IMR-90 (cell line): ENCODE results near the gene CCL28. TPM values are rescaled to one million over a fixed set of nuclear protein-coding genes. Genes with fewer than 3 reads are reported as not detected.
A peak's percentile ranks its signal among the peaks of the same experiment; 100 is the strongest.

Source experiments
- ATAC-seq: fragments of 200-7000 bp; cut with Tn5 transposase; 2 replicates; pipeline ENCODE4 v1.9.1; 2020; ENCODE audit warnings: low read depth, mild to moderate bottlenecking, moderate library complexity
- Bru-seq: library from RNA; stranded (reverse); fragments of 400-500 nt; gene quantifications from one replicate; lab custom pipeline; 2021; lab: Mats Ljungman, UMichigan
- BruChase-seq, 2 experiments: library from RNA; stranded (reverse); fragments of 400-500 nt; gene quantifications; one replicate each; lab custom pipeline; 2021; lab: Mats Ljungman, UMichigan
- BruUV-seq: library from RNA; stranded (reverse); fragments of 400-500 nt; replicated peaks from 2 replicates; lab custom pipeline; 2021; lab: Mats Ljungman, UMichigan
- CTCF ChIA-PET: fragments of 300-600 bp; formaldehyde crosslinking; extraction: SDS; loops from one replicate; lab custom pipeline; 2021; ENCODE audit warnings: antibody characterized with exemption; lab: Yijun Ruan, JAX
- POLR2A ChIA-PET: fragments of 300-600 bp; sonication (Branson Sonifier 250); formaldehyde crosslinking; loops from one replicate; lab custom pipeline; 2022; ENCODE audit warnings: antibody characterized with exemption; ENCODE audit not compliant: unreplicated experiment; lab: Charles Lee
- DNase-seq: peaks from one replicate; pipeline ENCODE4 v3.0.0; 2013
- H2AFZ ChIP-seq: replicated peaks from 2 replicates; pipeline ENCODE3; 2013; ENCODE audit warnings: low read length, mild to moderate bottlenecking; ENCODE audit not compliant: poor library complexity
- H2AK5ac ChIP-seq: 2 replicates; pipeline ENCODE4 v1.6.1; 2013; ENCODE audit warnings: low read depth, low read length, inconsistent platforms
- H2AK9ac ChIP-seq: replicated peaks from 2 replicates; pipeline ENCODE3; 2013; ENCODE audit warnings: mild to moderate bottlenecking, low read depth, low read length, moderate library complexity; ENCODE audit not compliant: poor library complexity
- H2BK120ac ChIP-seq: 2 replicates; pipeline ENCODE4 v1.6.1; 2013; ENCODE audit warnings: low read depth, low read length, inconsistent platforms
- H2BK15ac ChIP-seq: 3 replicates; pipeline ENCODE4 v1.6.1; 2013; ENCODE audit warnings: low read depth, low read length, inconsistent platforms
- H2BK20ac ChIP-seq: 2 replicates; pipeline ENCODE4 v1.6.1; 2013; ENCODE audit warnings: low read depth, mild to moderate bottlenecking, inconsistent platforms, low read length, moderate library complexity
- H2BK5ac ChIP-seq: 2 replicates; pipeline ENCODE4 v1.6.1; 2013; ENCODE audit warnings: mild to moderate bottlenecking, low read depth, low read length, inconsistent platforms; ENCODE audit not compliant: poor library complexity, severe bottlenecking
- H3K14ac ChIP-seq: replicated peaks from 2 replicates; pipeline ENCODE4 v1.6.1; 2013; ENCODE audit warnings: low read depth, low read length, inconsistent platforms
- H3K18ac ChIP-seq: 2 replicates; pipeline ENCODE4 v1.6.1; 2013; ENCODE audit warnings: low read depth, low read length, control low read depth
- H3K23ac ChIP-seq: 2 replicates; pipeline ENCODE4 v1.6.1; 2013; ENCODE audit warnings: low read depth, low read length, inconsistent platforms
- H3K27ac ChIP-seq: 2 replicates; pipeline ENCODE4 v1.5.1; 2013; ENCODE audit warnings: mild to moderate bottlenecking, control low read depth, low read length; ENCODE audit not compliant: insufficient read depth
- H3K27me3 ChIP-seq: 2 replicates; pipeline ENCODE4 v1.6.1; 2013; ENCODE audit warnings: low read length; ENCODE audit not compliant: control insufficient read depth, insufficient read depth
- H3K36me3 ChIP-seq: 2 replicates; pipeline ENCODE4 v1.6.1; 2013; ENCODE audit warnings: low read length, mixed read lengths; ENCODE audit not compliant: control insufficient read depth, insufficient read depth
- H3K4ac ChIP-seq: 2 replicates; pipeline ENCODE4 v1.6.1; 2013; ENCODE audit warnings: low read depth, low read length, inconsistent platforms
- H3K4me1 ChIP-seq: 2 replicates; pipeline ENCODE4 v1.6.1; 2013; ENCODE audit warnings: low read length, mixed read lengths; ENCODE audit not compliant: control insufficient read depth, insufficient read depth
- H3K4me2 ChIP-seq: 2 replicates; pipeline ENCODE4 v1.6.1; 2013; ENCODE audit warnings: low read depth, mild to moderate bottlenecking, control low read depth, low read length, moderate library complexity
- H3K4me3 ChIP-seq: 2 replicates; pipeline ENCODE4 v1.5.1; 2013; ENCODE audit warnings: low read depth, mild to moderate bottlenecking, control low read depth, low read length, moderate library complexity; ENCODE audit not compliant: insufficient read depth
- H3K56ac ChIP-seq: 2 replicates; pipeline ENCODE4 v1.6.1; 2013; ENCODE audit warnings: low read length, inconsistent platforms; ENCODE audit not compliant: insufficient read depth; ENCODE audit errors: extremely low read depth
- H3K79me1 ChIP-seq, 2 experiments: 2 replicates each; pipeline ENCODE4 v1.6.1; 2013; ENCODE audit warnings: low read length in 2 of 2, inconsistent platforms in 1 of 2, low read depth in 1 of 2
- H3K9ac ChIP-seq: 2 replicates; pipeline ENCODE4 v1.6.1; 2013; ENCODE audit warnings: low read depth, low read length, control low read depth
- H3K9me1 ChIP-seq: 2 replicates; pipeline ENCODE4 v1.6.1; 2013; ENCODE audit warnings: low read length, inconsistent platforms; ENCODE audit not compliant: insufficient read depth
- H3K9me3 ChIP-seq: 2 replicates; pipeline ENCODE4 v1.6.1; 2013; ENCODE audit warnings: low read length; ENCODE audit not compliant: control insufficient read depth, insufficient read depth
- H4K20me1 ChIP-seq: 2 replicates; pipeline ENCODE4 v1.6.1; 2013; ENCODE audit warnings: low read length, inconsistent platforms; ENCODE audit not compliant: insufficient read depth
- H4K5ac ChIP-seq: 2 replicates; pipeline ENCODE4 v1.6.1; 2013; ENCODE audit warnings: mild to moderate bottlenecking, low read depth, low read length, control low read depth
- H4K8ac ChIP-seq, 2 experiments: 2 replicates each; pipeline ENCODE4 v1.6.1; 2013; ENCODE audit warnings: low read depth in 2 of 2, low read length in 2 of 2, control low read depth in 1 of 2, inconsistent platforms in 1 of 2
- H4K91ac ChIP-seq: 2 replicates; pipeline ENCODE4 v1.6.1; 2013; ENCODE audit warnings: low read depth, low read length, inconsistent platforms; ENCODE audit not compliant: insufficient read depth
- BHLHE40 ChIP-seq: fragments of 150-350 bp; IDR thresholded peaks from 2 replicates; pipeline ENCODE4 v1.6.1; 2016; ENCODE audit warnings: mild to moderate bottlenecking, low read depth, low read length
- CEBPB ChIP-seq: IDR thresholded peaks from 2 replicates; pipeline ENCODE4 v1.6.1; 2012; ENCODE audit warnings: low read depth, low read length, improper control_type of control experiment
- FOS ChIP-seq: fragments of 150-350 bp; IDR thresholded peaks from 2 replicates; pipeline ENCODE4 v1.6.1; 2016; ENCODE audit warnings: low read depth, low read length
- MAFK ChIP-seq: IDR thresholded peaks from 2 replicates; pipeline ENCODE4 v1.6.1; 2012; ENCODE audit warnings: low read depth, low read length, improper control_type of control experiment
- MAZ ChIP-seq: IDR thresholded peaks from 2 replicates; pipeline ENCODE4 v1.6.1; 2012; ENCODE audit warnings: low read depth, mild to moderate bottlenecking, low read length, improper control_type of control experiment, moderate library complexity, borderline replicate concordance
- MXI1 ChIP-seq: IDR thresholded peaks from 2 replicates; pipeline ENCODE4 v1.6.1; 2012; ENCODE audit warnings: low read depth, mild to moderate bottlenecking, low read length, moderate library complexity, borderline replicate concordance
- POLR2A ChIP-seq: IDR thresholded peaks from 2 replicates; pipeline ENCODE4 v1.6.1; 2012; ENCODE audit warnings: mild to moderate bottlenecking, low read depth, low read length
- RCOR1 ChIP-seq: IDR thresholded peaks from 2 replicates; pipeline ENCODE4 v1.6.1; 2012; ENCODE audit warnings: mild to moderate bottlenecking, low read length, improper control_type of control experiment; ENCODE audit not compliant: insufficient replicate concordance
- RFX5 ChIP-seq: IDR thresholded peaks from 2 replicates; pipeline ENCODE4 v1.8.0; 2012; ENCODE audit warnings: low read depth, mild to moderate bottlenecking, low read length, moderate library complexity
- WGBS, 2 experiments: methylation state at CpG; one replicate each; pipeline versions ENCODE4 v1.1.5 to v1.1.7; 2013; ENCODE audit warnings: missing lambda C conversion rate in 2 of 2; ENCODE audit not compliant: insufficient read length in 1 of 2; ENCODE audit errors: extremely low coverage in 2 of 2; 5-methylcytosine and 5-hydroxymethylcytosine counted together
- dilution Hi-C: fragments of 300-500 bp; cut with HindIII; formaldehyde crosslinking; loops from one replicate; pipeline ENCODE4 v1.14.3; 2018; ENCODE audit warnings: low sequenced_read_pairs; ENCODE audit not compliant: unreplicated experiment
- in situ Hi-C: fragments of 300-500 bp; cut with MboI; formaldehyde crosslinking; loops from 3 replicates; pipeline ENCODE4 v1.14.3; 2019; ENCODE audit warnings: low sequenced_read_pairs, inconsistent platforms, mixed read lengths
- intact Hi-C: fragments of 100-400 bp; cut with micrococcal nuclease; formaldehyde crosslinking; loops from 2 replicates; pipeline ENCODE4 v1.10.0; 2022
- long read RNA-seq: library from polyadenylated mRNA; unstranded; transcript quantifications from one replicate; pipeline ENCODE4 v2.0.0, GENCODE V29; 2021; ENCODE audit not compliant: unreplicated experiment
- polyA plus RNA-seq, 3 experiments: library from polyadenylated mRNA; depleted of rRNA; stranded (reverse); fragments of >200 nt; gene quantifications; 2 replicates each; pipeline ENCODE4 v1.2.3, GENCODE V29; 2012; ENCODE audit warnings: low replicate concordance in 1 of 3
- total RNA-seq: library from RNA; depleted of rRNA; stranded (reverse); fragments of >200 nt; gene quantifications from 2 replicates; pipeline ENCODE4 v1.2.3, GENCODE V29; 2012; rRNA removed
- TF ChIP-seq, protein P1 (sequence below): fragments of 150-350 bp; IDR thresholded peaks from 2 replicates; pipeline ENCODE4 v1.6.1; 2016; ENCODE audit warnings: low read depth, mild to moderate bottlenecking, low read length, moderate library complexity, borderline replicate concordance
- TF ChIP-seq, protein P2 (sequence below): conservative IDR thresholded peaks from 2 replicates; pipeline ENCODE4 v1.5.1; 2012; ENCODE audit warnings: mild to moderate bottlenecking, low read depth, low read length, improper control_type of control experiment
- TF ChIP-seq, protein P3 (sequence below): fragments of 150-350 bp; IDR thresholded peaks from 2 replicates; pipeline ENCODE4 v1.6.1; 2017; ENCODE audit warnings: mild to moderate bottlenecking, antibody characterized with exemption, low read length, low read depth

CCL28 gene, protein sequence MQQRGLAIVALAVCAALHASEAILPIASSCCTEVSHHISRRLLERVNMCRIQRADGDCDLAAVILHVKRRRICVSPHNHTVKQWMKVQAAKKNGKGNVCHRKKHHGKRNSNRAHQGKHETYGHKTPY
- under 0.01 TPM in 2 replicates for total RNA-seq
- 0.02 TPM in 1 of 2 replicates, not detected in the other for polyA plus RNA-seq (2012; rRNA removed)
- polyA plus RNA-seq (2012; cell fraction: cytosol; rRNA removed), result 0.02 TPM in 2 replicates
- 0.10 TPM in 1 of 2 replicates, not detected in the other for polyA plus RNA-seq (2012; cell fraction: nucleus; rRNA removed; ENCODE audit: low replicate concordance)
- Bru-seq, nascent RNA, result percentile 13 among the genes with signal in this experiment
- percentile 11 among the genes with signal in this experiment for BruChase-seq, experiment 1, labeled RNA remaining after a 6-hour chase
- BruChase-seq, experiment 2, labeled RNA remaining after a 2-hour chase, result percentile 12 among the genes with signal in this experiment
- long read RNA-seq, result 0 reads

DNA sequence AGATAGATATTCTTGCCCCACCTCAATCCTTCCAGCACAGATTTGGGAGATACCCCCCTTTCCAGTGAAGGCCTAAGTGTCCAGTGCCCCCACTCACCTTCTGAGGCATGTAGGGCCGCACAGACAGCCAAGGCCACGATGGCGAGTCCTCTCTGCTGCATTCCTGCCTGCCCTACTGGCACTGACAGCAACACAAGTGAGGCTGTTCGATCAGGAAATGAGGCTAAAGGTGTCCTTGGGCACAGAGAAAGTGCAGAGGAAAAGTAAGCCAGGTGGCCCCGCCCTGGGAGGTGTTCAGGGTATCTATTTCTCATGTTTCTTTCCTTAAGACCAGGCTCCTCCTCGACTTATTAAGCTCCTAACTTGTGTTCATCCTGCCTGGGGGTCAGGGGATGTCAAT, at the start of gene CCL28:
Gene CCL28, minus strand, starts transcription at position 236 of the 400 bp plus-strand sequence. Its CDS starts 75 bp downstream, at position 161.
- no peak for TF ChIP-seq MAZ
- TF ChIP-seq BHLHE40, result no peak
- no peak for TF ChIP-seq RFX5
- no peak for TF ChIP-seq MAFK
- no peak for TF ChIP-seq FOS
- TF ChIP-seq CEBPB, result no peak
- TF ChIP-seq, protein P1, sequence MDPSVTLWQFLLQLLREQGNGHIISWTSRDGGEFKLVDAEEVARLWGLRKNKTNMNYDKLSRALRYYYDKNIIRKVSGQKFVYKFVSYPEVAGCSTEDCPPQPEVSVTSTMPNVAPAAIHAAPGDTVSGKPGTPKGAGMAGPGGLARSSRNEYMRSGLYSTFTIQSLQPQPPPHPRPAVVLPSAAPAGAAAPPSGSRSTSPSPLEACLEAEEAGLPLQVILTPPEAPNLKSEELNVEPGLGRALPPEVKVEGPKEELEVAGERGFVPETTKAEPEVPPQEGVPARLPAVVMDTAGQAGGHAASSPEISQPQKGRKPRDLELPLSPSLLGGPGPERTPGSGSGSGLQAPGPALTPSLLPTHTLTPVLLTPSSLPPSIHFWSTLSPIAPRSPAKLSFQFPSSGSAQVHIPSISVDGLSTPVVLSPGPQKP, result no peak
- TF ChIP-seq POLR2A, result no peak
- TF ChIP-seq RCOR1, result no peak
- TF ChIP-seq, protein P2, sequence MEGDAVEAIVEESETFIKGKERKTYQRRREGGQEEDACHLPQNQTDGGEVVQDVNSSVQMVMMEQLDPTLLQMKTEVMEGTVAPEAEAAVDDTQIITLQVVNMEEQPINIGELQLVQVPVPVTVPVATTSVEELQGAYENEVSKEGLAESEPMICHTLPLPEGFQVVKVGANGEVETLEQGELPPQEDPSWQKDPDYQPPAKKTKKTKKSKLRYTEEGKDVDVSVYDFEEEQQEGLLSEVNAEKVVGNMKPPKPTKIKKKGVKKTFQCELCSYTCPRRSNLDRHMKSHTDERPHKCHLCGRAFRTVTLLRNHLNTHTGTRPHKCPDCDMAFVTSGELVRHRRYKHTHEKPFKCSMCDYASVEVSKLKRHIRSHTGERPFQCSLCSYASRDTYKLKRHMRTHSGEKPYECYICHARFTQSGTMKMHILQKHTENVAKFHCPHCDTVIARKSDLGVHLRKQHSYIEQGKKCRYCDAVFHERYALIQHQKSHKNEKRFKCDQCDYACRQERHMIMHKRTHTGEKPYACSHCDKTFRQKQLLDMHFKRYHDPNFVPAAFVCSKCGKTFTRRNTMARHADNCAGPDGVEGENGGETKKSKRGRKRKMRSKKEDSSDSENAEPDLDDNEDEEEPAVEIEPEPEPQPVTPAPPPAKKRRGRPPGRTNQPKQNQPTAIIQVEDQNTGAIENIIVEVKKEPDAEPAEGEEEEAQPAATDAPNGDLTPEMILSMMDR, result no peak
- TF ChIP-seq MXI1, result no peak
- TF ChIP-seq, protein P3, sequence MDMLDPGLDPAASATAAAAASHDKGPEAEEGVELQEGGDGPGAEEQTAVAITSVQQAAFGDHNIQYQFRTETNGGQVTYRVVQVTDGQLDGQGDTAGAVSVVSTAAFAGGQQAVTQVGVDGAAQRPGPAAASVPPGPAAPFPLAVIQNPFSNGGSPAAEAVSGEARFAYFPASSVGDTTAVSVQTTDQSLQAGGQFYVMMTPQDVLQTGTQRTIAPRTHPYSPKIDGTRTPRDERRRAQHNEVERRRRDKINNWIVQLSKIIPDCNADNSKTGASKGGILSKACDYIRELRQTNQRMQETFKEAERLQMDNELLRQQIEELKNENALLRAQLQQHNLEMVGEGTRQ, result no peak
- Histone ChIP-seq H4K5ac (no peak within 1 kb of the TSS), H4K8ac (no peak within 1 kb of the TSS), H3K56ac (no peak within 1 kb of the TSS), H4K20me1 (no peaks in the 10 kb centered on the region), H2BK15ac (no peak within 1 kb of the TSS; the same call in 2 of the 3 replicates), H3K14ac (no peak within 1 kb of the TSS), H3K27me3 (peaks cover 10% of the 10 kb centered on the region), H3K9ac (no peak within 1 kb of the TSS), H3K18ac (no peak within 1 kb of the TSS), H2BK120ac (no peak within 1 kb of the TSS), H3K4me3 (no peak within 1 kb of the TSS), H2AK9ac (no peak within 1 kb of the TSS), H3K4me1 (no peaks in the 10 kb centered on the region), H3K36me3 (no peaks in the 10 kb centered on the region), H2BK20ac (no peak within 1 kb of the TSS), H2BK5ac (no peak within 1 kb of the TSS), H3K9me3 (no peaks in the 10 kb centered on the region), H3K79me1 (no peaks in the 10 kb centered on the region), H3K4ac (no peak within 1 kb of the TSS), H3K27ac (no peak within 1 kb of the TSS), H2AK5ac (no peak within 1 kb of the TSS), H3K23ac (no peak within 1 kb of the TSS), H3K9me1 (no peaks in the 10 kb centered on the region), H3K4me2 (no peak within 1 kb of the TSS), H4K91ac (no peak within 1 kb of the TSS), H2AFZ (no peak within 1 kb of the TSS)
- CTCF ChIA-PET, result interaction anchor here (1.0 to 1.7 kb wide), 2 partner anchors 10 to 73 kb away, joined by 3 to 6 read pairs; no protein-coding TSS in a partner anchor
- in situ Hi-C loops (no loop called here), intact Hi-C loops (no loop called here), dilution Hi-C loops (no loop called here)
- DNase-seq (no peak), ATAC-seq (no peak)
- no TSS peak for BruUV-seq
- POLR2A ChIA-PET, result no interaction called here
- no CpG with 5 or more reads among the region's 6 CpGs for WGBS, 2 experiments
